Measurements from ENCODE around the gene SLC25A48. TPM values are rescaled to one million over a fixed set of nuclear protein-coding genes. Genes with fewer than 3 reads are reported as not detected.

SLC25A48 gene
- total and polyA plus RNA-seq, 2 of the 4 experiments (the other 2 are of a cell fraction), result not detected

GRCh38 chr5:135887447-135887864 lies 53.0 kb downstream of the SLC25A48 start:
- H3K18ac ChIP-seq (ENCODE audit: low read depth, low read length), result no peak overlapping the region
- no peaks in the 10 kb centered on the region for H3K36me3 ChIP-seq (ENCODE audit: control insufficient read depth, insufficient read depth, low read length)
- peaks cover 9% of the 10 kb centered on the region; the same call in 1 of the 2 replicates for H3K4me1 ChIP-seq (ENCODE audit: control insufficient read depth, insufficient read depth, low read length)
- intact Hi-C loops (cut with micrococcal nuclease) (loop anchor here (1.0 to 10.0 kb wide), 6 partner anchors 130 to 537 kb away; no protein-coding TSS in a partner anchor), dilution Hi-C loops (cut with HindIII; ENCODE audit: low sequenced_read_pairs, unreplicated experiment) (no loop called here), in situ Hi-C loops (cut with MboI; ENCODE audit: low sequenced_read_pairs) (loop anchor here (5.0 kb wide), 2 partner anchors 195 to 325 kb away; no protein-coding TSS in a partner anchor)
- no peak overlapping the region for H3K14ac ChIP-seq (replicated peaks; ENCODE audit: low read depth, low read length)
- no peak overlapping the region for H4K5ac ChIP-seq (ENCODE audit: low read depth, low read length)
- no peak overlapping the region for H3K4me3 ChIP-seq (ENCODE audit: insufficient read depth, low read depth, low read length)
- H3K23ac ChIP-seq (ENCODE audit: low read depth, low read length), result no peak overlapping the region
- BruUV-seq (replicated peaks), result no TSS peak
- H3K79me1 ChIP-seq (ENCODE audit: low read depth in 1 of 2, low read length in 2 of 2), result no peaks in the 10 kb centered on the region
- H2BK5ac ChIP-seq (ENCODE audit: low read depth, low read length, poor library complexity, severe bottlenecking), result no peak overlapping the region
- no peak overlapping the region for H2BK20ac ChIP-seq (ENCODE audit: low read depth, low read length)
- ATAC-seq (ENCODE audit: low read depth) (peak; percentile 93), DNase-seq (peak; percentile 69)
- no peaks in the 10 kb centered on the region for H3K9me1 ChIP-seq (ENCODE audit: insufficient read depth, low read length)
- peak overlapping the region; percentile 3; the same call in 1 of the 2 replicates for H3K4me2 ChIP-seq (ENCODE audit: low read depth, low read length)
- H2AK9ac ChIP-seq (replicated peaks; ENCODE audit: low read depth, low read length, poor library complexity), result no peak overlapping the region
- CTCF ChIA-PET, result interaction anchor here (1.0 to 2.1 kb wide), 3 partner anchors 195 to 324 kb away, joined by 3 to 18 read pairs (median 4); no protein-coding TSS in a partner anchor
- POLR2A ChIA-PET (ENCODE audit: unreplicated experiment), result no interaction called here
- no peaks in the 10 kb centered on the region for H4K20me1 ChIP-seq (ENCODE audit: insufficient read depth, low read length)
- no peak overlapping the region for H4K91ac ChIP-seq (ENCODE audit: insufficient read depth, low read depth, low read length)
- no peak overlapping the region for H2AK5ac ChIP-seq (ENCODE audit: low read depth, low read length)
- no peak overlapping the region for H2BK120ac ChIP-seq (ENCODE audit: low read depth, low read length)
- no peak overlapping the region for H3K9ac ChIP-seq (ENCODE audit: low read depth, low read length)
- no peak overlapping the region for H2BK15ac ChIP-seq (ENCODE audit: low read depth, low read length)
- no peak overlapping the region for H3K27ac ChIP-seq (ENCODE audit: insufficient read depth, low read length)
- H3K4ac ChIP-seq (ENCODE audit: low read depth, low read length), result no peak overlapping the region
- H4K8ac ChIP-seq (ENCODE audit: low read depth in 2 of 2, low read length in 2 of 2), result no peak overlapping the region
- TF ChIP-seq MAZ (IDR thresholded peaks at IDR 0.05; ENCODE audit: borderline replicate concordance, low read depth, low read length), result no peak
- TF ChIP-seq CTCF (conservative IDR thresholded peaks at IDR 0.05; ENCODE audit: low read depth, low read length), result peak; percentile 91
- TF ChIP-seq CHD1 (IDR thresholded peaks at IDR 0.05; ENCODE audit: low read depth, low read length), result no peak
- TF ChIP-seq NFE2L2 (IDR thresholded peaks at IDR 0.05; ENCODE audit: low read depth, low read length), result no peak
- peak; percentile 94 for TF ChIP-seq SMC3 (IDR thresholded peaks at IDR 0.05; ENCODE audit: low read depth, low read length)
- TF ChIP-seq MXI1 (IDR thresholded peaks at IDR 0.05; ENCODE audit: borderline replicate concordance, low read depth, low read length), result no peak
- no peak for TF ChIP-seq ELK1 (IDR thresholded peaks at IDR 0.05; ENCODE audit: borderline replicate concordance, low read depth, low read length)
- TF ChIP-seq RCOR1 (IDR thresholded peaks at IDR 0.05; ENCODE audit: insufficient replicate concordance, low read length), result no peak
- TF ChIP-seq RAD21 (IDR thresholded peaks at IDR 0.05; ENCODE audit: low read length), result peak; percentile 95
- no peak for TF ChIP-seq CEBPB (IDR thresholded peaks at IDR 0.05; ENCODE audit: low read depth, low read length)
- no peak for TF ChIP-seq FOS (IDR thresholded peaks at IDR 0.05; ENCODE audit: low read depth, low read length)
- TF ChIP-seq BHLHE40 (IDR thresholded peaks at IDR 0.05; ENCODE audit: low read depth, low read length), result no peak
- TF ChIP-seq USF2 (IDR thresholded peaks at IDR 0.05; ENCODE audit: low read depth, low read length), result no peak
- peak; percentile 39; the same call in 1 of the 2 replicates for TF ChIP-seq POLR2A (IDR thresholded peaks at IDR 0.05; ENCODE audit: low read depth, low read length)
- TF ChIP-seq RFX5 (IDR thresholded peaks at IDR 0.05; ENCODE audit: low read depth, low read length), result no peak
- H3K27me3 ChIP-seq (ENCODE audit: control insufficient read depth, insufficient read depth, low read length), result peaks cover 20% of the 10 kb centered on the region
- no peaks in the 10 kb centered on the region for H3K9me3 ChIP-seq (ENCODE audit: control insufficient read depth, insufficient read depth, low read length)
- peak overlapping the region; percentile 69 for H2AFZ ChIP-seq (replicated peaks; ENCODE audit: low read length, poor library complexity)
- WGBS, 2 experiments (ENCODE audit: extremely low coverage in 2 of 2, insufficient read length in 1 of 2), result 0% methylated on average over 1 of the region's 8 CpGs; no CpG with 5 or more reads in 1 of the 2 experiments
- no peak overlapping the region for H3K56ac ChIP-seq (ENCODE audit: extremely low read depth, insufficient read depth, low read length)
